BLaER1 (cell line): ENCODE measurements around the gene IL25.
A peak's percentile ranks its signal among the peaks of the same experiment; 100 is the strongest.

ENCODE experiments used
- H3K27ac ChIP-seq: shearing (Covaris generic); formaldehyde crosslinking; 2 replicates; pipeline ENCODE4 v1.8.1; 2022
- H3K27me3 ChIP-seq: shearing (Covaris generic); formaldehyde crosslinking; 2 replicates; pipeline ENCODE4 v1.8.1; 2022
- H3K36me3 ChIP-seq: shearing (Covaris generic); formaldehyde crosslinking; 2 replicates; pipeline ENCODE4 v1.8.1; 2022
- H3K4me1 ChIP-seq: shearing (Covaris generic); formaldehyde crosslinking; 2 replicates; pipeline ENCODE4 v1.8.1; 2022
- H3K4me2 ChIP-seq: shearing (Covaris generic); formaldehyde crosslinking; 2 replicates; pipeline ENCODE4 v1.8.1; 2022
- H3K4me3 ChIP-seq: shearing (Covaris generic); formaldehyde crosslinking; 2 replicates; pipeline ENCODE4 v1.8.1; 2022
- H3K9ac ChIP-seq: shearing (Covaris generic); formaldehyde crosslinking; 2 replicates; pipeline ENCODE4 v1.8.1; 2022
- H3K9me3 ChIP-seq: shearing (Covaris generic); formaldehyde crosslinking; 2 replicates; pipeline ENCODE4 v1.8.1; 2022
- H4K20me1 ChIP-seq: shearing (Covaris generic); formaldehyde crosslinking; 2 replicates; pipeline ENCODE4 v1.8.1; 2022
- Cebpa-rat ChIP-seq: shearing (Covaris generic); IDR thresholded peaks from 2 replicates; pipeline ENCODE4 v1.8.1; 2022

The IL25 gene

GRCh38 chr14:23373041-23373440 is 432 bp downstream of the IL25 start:
- no peaks in the 10 kb centered on the region for H3K36me3 ChIP-seq
- peaks cover 27% of the 10 kb centered on the region for H3K4me1 ChIP-seq
- no peaks in the 10 kb centered on the region for H3K27me3 ChIP-seq
- H3K9ac ChIP-seq = no peak overlapping the region
- TF ChIP-seq Cebpa-rat = no peak
- H3K4me3 ChIP-seq = no peak overlapping the region
- no peaks in the 10 kb centered on the region for H3K9me3 ChIP-seq
- H4K20me1 ChIP-seq = no peaks in the 10 kb centered on the region
- H3K27ac ChIP-seq = no peak overlapping the region
- no peak overlapping the region for H3K4me2 ChIP-seq

GRCh38 chr14:23375527-23376251 is 3.1 kb downstream of the IL25 start:
- no peak overlapping the region for H3K27ac ChIP-seq
- H3K9ac ChIP-seq = no peak overlapping the region
- H3K4me3 ChIP-seq = no peak overlapping the region
- H3K36me3 ChIP-seq = no peaks in the 10 kb centered on the region
- no peaks in the 10 kb centered on the region for H4K20me1 ChIP-seq
- H3K9me3 ChIP-seq = no peaks in the 10 kb centered on the region
- H3K4me2 ChIP-seq = no peak overlapping the region
- H3K27me3 ChIP-seq = no peaks in the 10 kb centered on the region
- H3K4me1 ChIP-seq = peaks cover 49% of the 10 kb centered on the region
- no peak for TF ChIP-seq Cebpa-rat

GRCh38 chr14:23376482-23377197 is 4.0 kb downstream of the IL25 start, which contains the start of gene CMTM5:
TSS of gene CMTM5 (plus strand) at chr14:23377046. CDS start at chr14:23377252, 206 bp downstream.
- TF ChIP-seq Cebpa-rat = no peak
- H3K4me2 ChIP-seq = peak within 1 kb of the TSS; percentile 92
- no peaks in the 10 kb centered on the region; the same call in 1 of the 2 replicates for H3K27me3 ChIP-seq
- no peaks in the 10 kb centered on the region for H3K9me3 ChIP-seq
- H3K36me3 ChIP-seq = no peaks in the 10 kb centered on the region
- no peaks in the 10 kb centered on the region for H4K20me1 ChIP-seq
- H3K9ac ChIP-seq = peak within 1 kb of the TSS; percentile 54; the same call in 1 of the 2 replicates
- peak within 1 kb of the TSS; percentile 73 for H3K27ac ChIP-seq
- H3K4me1 ChIP-seq = peaks cover 56% of the 10 kb centered on the region
- H3K4me3 ChIP-seq = 0 out of 2 replicates have a peak within 1 kb of the TSS, but pooled peaks have one; percentile 32

GRCh38 chr14:23377198-23377550 is 4.6 kb downstream of the IL25 start:
- Histone ChIP-seq H4K20me1 (no peaks in the 10 kb centered on the region), H3K27ac (peak overlapping the region; percentile 73), H3K9me3 (no peaks in the 10 kb centered on the region), H3K9ac (peak overlapping the region; percentile 54; the same call in 1 of the 2 replicates), H3K36me3 (no peaks in the 10 kb centered on the region), H3K4me1 (peaks cover 62% of the 10 kb centered on the region), H3K4me2 (peak overlapping the region; percentile 92), H3K27me3 (no peaks in the 10 kb centered on the region; the same call in 1 of the 2 replicates), H3K4me3 (0 out of 2 replicates have a peak overlapping the region, but pooled peaks have one; percentile 32)
- no peak for TF ChIP-seq Cebpa-rat

GRCh38 chr14:23377573-23378563 is 5.3 kb downstream of the IL25 start:
- Histone ChIP-seq H3K9ac (peak overlapping the region; percentile 54; the same call in 1 of the 2 replicates), H3K27ac (peak overlapping the region; percentile 73), H3K4me3 (0 out of 2 replicates have a peak overlapping the region, but pooled peaks have one; percentile 32), H3K4me2 (peak overlapping the region; percentile 92), H4K20me1 (no peaks in the 10 kb centered on the region), H3K4me1 (peaks cover 69% of the 10 kb centered on the region), H3K27me3 (peaks cover 6% of the 10 kb centered on the region; the same call in 1 of the 2 replicates), H3K36me3 (no peaks in the 10 kb centered on the region), H3K9me3 (no peaks in the 10 kb centered on the region)
- no peak for TF ChIP-seq Cebpa-rat

- H3K9me3 ChIP-seq = no peaks in the 10 kb centered on the region
- H3K9ac ChIP-seq = no peak overlapping the region
- peak overlapping the region; percentile 92 for H3K4me2 ChIP-seq
- H3K27me3 ChIP-seq = peaks cover 6% of the 10 kb centered on the region; the same call in 1 of the 2 replicates
- no peak overlapping the region for H3K4me3 ChIP-seq
- peaks cover 69% of the 10 kb centered on the region for H3K4me1 ChIP-seq
- no peak overlapping the region for H3K27ac ChIP-seq
- H3K36me3 ChIP-seq = no peaks in the 10 kb centered on the region
- H4K20me1 ChIP-seq = no peaks in the 10 kb centered on the region
- TF ChIP-seq Cebpa-rat = no peak
Measured at GRCh38 chr14:23378612-23379220, 6.1 kb downstream of the IL25 start.

- H3K27ac ChIP-seq = no peak overlapping the region
- no peak for TF ChIP-seq Cebpa-rat
- peaks cover 69% of the 10 kb centered on the region for H3K4me1 ChIP-seq
- peaks cover 6% of the 10 kb centered on the region; the same call in 1 of the 2 replicates for H3K27me3 ChIP-seq
- no peaks in the 10 kb centered on the region for H4K20me1 ChIP-seq
- no peaks in the 10 kb centered on the region for H3K36me3 ChIP-seq
- no peaks in the 10 kb centered on the region for H3K9me3 ChIP-seq
- H3K4me2 ChIP-seq = 0 out of 2 replicates have a peak overlapping the region, but pooled peaks have one; percentile 13
- no peak overlapping the region for H3K9ac ChIP-seq
- no peak overlapping the region for H3K4me3 ChIP-seq
Measured at GRCh38 chr14:23379366-23380196, 7.0 kb downstream of the IL25 start.

GRCh38 chr14:23380197-23380914 is 7.7 kb downstream of the IL25 start:
- no peak overlapping the region for H3K9ac ChIP-seq
- peaks cover 6% of the 10 kb centered on the region; the same call in 1 of the 2 replicates for H3K27me3 ChIP-seq
- peaks cover 69% of the 10 kb centered on the region for H3K4me1 ChIP-seq
- no peak overlapping the region for H3K4me3 ChIP-seq
- no peaks in the 10 kb centered on the region for H3K36me3 ChIP-seq
- TF ChIP-seq Cebpa-rat = no peak
- H4K20me1 ChIP-seq = no peaks in the 10 kb centered on the region
- no peaks in the 10 kb centered on the region for H3K9me3 ChIP-seq
- H3K4me2 ChIP-seq = 0 out of 2 replicates have a peak overlapping the region, but pooled peaks have one; percentile 13
- H3K27ac ChIP-seq = no peak overlapping the region
